HEK293T (cell line): ENCODE data around the gene NR3C2.

Experiments used
- BHLHE40 ChIP-seq: fragments of 450-650 bp; IDR thresholded peaks from 2 replicates; pipeline ENCODE4 v1.6.1; 2016; ENCODE audit warnings: mild to moderate bottlenecking, moderate library complexity, borderline replicate concordance
- ZNF384 ChIP-seq: fragments of 450-650 bp; IDR thresholded peaks from 2 replicates; pipeline ENCODE4 v1.6.1; 2016

GRCh38 chr4:148034813-148035212 lies 407.4 kb downstream of the NR3C2 start:
- TF ChIP-seq ZNF384 = no peak
- no peak for TF ChIP-seq BHLHE40
